GM19193 (cell line): ENCODE data around the gene NUP107.

Experiments used
- POLR2A ChIP-seq: IDR thresholded peaks from 4 replicates; pipeline ENCODE4 v1.6.1; 2011; ENCODE audit not compliant: insufficient read depth, insufficient read length; ENCODE audit errors: extremely low read depth

Gene NUP107

GRCh38 chr12:68761901-68762630, 75.3 kb downstream of the NUP107 start:
- no peak for TF ChIP-seq POLR2A

- no peak for TF ChIP-seq POLR2A
Observed at GRCh38 chr12:68762691-68763090, 75.9 kb downstream of the NUP107 start.

GRCh38 chr12:68765696-68766095, 78.9 kb downstream of the NUP107 start:
- TF ChIP-seq POLR2A = no peak

- TF ChIP-seq POLR2A = no peak
Observed at GRCh38 chr12:68766646-68767045, 79.9 kb downstream of the NUP107 start.

GRCh38 chr12:68767191-68767590, 80.4 kb downstream of the NUP107 start:
- TF ChIP-seq POLR2A = no peak

GRCh38 chr12:68768431-68768939, 81.7 kb downstream of the NUP107 start:
- no peak for TF ChIP-seq POLR2A

- TF ChIP-seq POLR2A = no peak
Observed at GRCh38 chr12:68769941-68770340, 83.2 kb downstream of the NUP107 start.

- TF ChIP-seq POLR2A = no peak
Observed at GRCh38 chr12:68771223-68771925, 84.6 kb downstream of the NUP107 start.

GRCh38 chr12:68772714-68773113, 85.9 kb downstream of the NUP107 start:
- no peak for TF ChIP-seq POLR2A

GRCh38 chr12:68773582-68773981, 86.8 kb downstream of the NUP107 start:
- TF ChIP-seq POLR2A = no peak

- TF ChIP-seq POLR2A = no peak
Observed at GRCh38 chr12:68775121-68775630, 88.4 kb downstream of the NUP107 start.

GRCh38 chr12:68776976-68777610, 90.3 kb downstream of the NUP107 start:
- TF ChIP-seq POLR2A = no peak

GRCh38 chr12:68779280-68779679, 92.5 kb downstream of the NUP107 start:
- no peak for TF ChIP-seq POLR2A

- TF ChIP-seq POLR2A = no peak
Observed at GRCh38 chr12:68780731-68781130, 94.0 kb downstream of the NUP107 start.

GRCh38 chr12:68781728-68782127, 95.0 kb downstream of the NUP107 start:
- TF ChIP-seq POLR2A = no peak
